ENCODE measurements around the gene DIAPH1.

DNA sequence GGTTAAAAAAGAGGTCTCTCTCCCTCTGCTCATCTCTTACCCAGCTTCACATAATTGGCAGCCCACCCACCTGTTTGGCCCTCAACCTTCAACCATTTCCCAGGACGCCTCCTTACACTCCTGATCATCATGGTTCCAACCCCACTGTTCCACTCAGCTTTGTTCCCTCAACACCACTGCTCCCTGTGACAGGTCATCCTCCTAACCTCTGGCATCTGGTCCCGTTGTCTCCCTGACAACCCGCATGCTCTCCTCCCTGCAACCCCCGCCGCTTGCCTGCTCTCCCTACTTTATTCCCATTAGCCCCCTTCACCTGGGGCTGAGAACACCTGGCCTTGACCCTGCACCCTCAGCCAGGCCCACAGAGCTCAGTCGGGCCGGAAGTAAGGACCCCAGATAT lies 117.0 kb downstream of the DIAPH1 start:
- TF ChIP-seq PATZ1 (tag by site-specific recombination; IDR thresholded peaks at IDR 0.05): no peak
- TF ChIP-seq ZNF776 (tag by site-specific recombination; IDR thresholded peaks at IDR 0.05; ENCODE audit: borderline replicate concordance): no peak
- no peak for TF ChIP-seq ZNF302 (tag by site-specific recombination; IDR thresholded peaks at IDR 0.05; ENCODE audit: low read depth)
- TF ChIP-seq, protein P1, sequence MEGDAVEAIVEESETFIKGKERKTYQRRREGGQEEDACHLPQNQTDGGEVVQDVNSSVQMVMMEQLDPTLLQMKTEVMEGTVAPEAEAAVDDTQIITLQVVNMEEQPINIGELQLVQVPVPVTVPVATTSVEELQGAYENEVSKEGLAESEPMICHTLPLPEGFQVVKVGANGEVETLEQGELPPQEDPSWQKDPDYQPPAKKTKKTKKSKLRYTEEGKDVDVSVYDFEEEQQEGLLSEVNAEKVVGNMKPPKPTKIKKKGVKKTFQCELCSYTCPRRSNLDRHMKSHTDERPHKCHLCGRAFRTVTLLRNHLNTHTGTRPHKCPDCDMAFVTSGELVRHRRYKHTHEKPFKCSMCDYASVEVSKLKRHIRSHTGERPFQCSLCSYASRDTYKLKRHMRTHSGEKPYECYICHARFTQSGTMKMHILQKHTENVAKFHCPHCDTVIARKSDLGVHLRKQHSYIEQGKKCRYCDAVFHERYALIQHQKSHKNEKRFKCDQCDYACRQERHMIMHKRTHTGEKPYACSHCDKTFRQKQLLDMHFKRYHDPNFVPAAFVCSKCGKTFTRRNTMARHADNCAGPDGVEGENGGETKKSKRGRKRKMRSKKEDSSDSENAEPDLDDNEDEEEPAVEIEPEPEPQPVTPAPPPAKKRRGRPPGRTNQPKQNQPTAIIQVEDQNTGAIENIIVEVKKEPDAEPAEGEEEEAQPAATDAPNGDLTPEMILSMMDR (tag by site-specific recombination; IDR thresholded peaks at IDR 0.05): no peak
- TF ChIP-seq ZNF777 (tag by site-specific recombination; IDR thresholded peaks at IDR 0.05; ENCODE audit: borderline replicate concordance): no peak
- no peak for TF ChIP-seq ZNF350 (tag by site-specific recombination; IDR thresholded peaks at IDR 0.05)
- TF ChIP-seq ZNF280D (tag by site-specific recombination; IDR thresholded peaks at IDR 0.05): no peak
